HepG2 (cell line): ENCODE data around the gene DNPEP. TPM values are rescaled to one million over a fixed set of nuclear protein-coding genes. Genes with fewer than 3 reads are reported as not detected.

Experiments used
- CCDC6 ChIP-seq: sonication (generic); formaldehyde crosslinking; IDR thresholded peaks from 2 replicates; pipeline ENCODE4 v1.8.1; 2022; ENCODE audit warnings: mild to moderate bottlenecking, missing genetic modification reagents, moderate library complexity
- DDIT3 ChIP-seq: sonication (generic); formaldehyde crosslinking; IDR thresholded peaks from 2 replicates; pipeline ENCODE4 v1.4.0; 2020; ENCODE audit warnings: mild to moderate bottlenecking, missing genetic modification reagents
- IKZF4 ChIP-seq: sonication (generic); formaldehyde crosslinking; IDR thresholded peaks from 2 replicates; pipeline ENCODE4 v1.5.1; 2020; ENCODE audit warnings: borderline replicate concordance, mild to moderate bottlenecking, low read depth, missing genetic modification reagents; ENCODE audit errors: not compliant biosample characterization
- KAT2B ChIP-seq: fragments of 150-350 bp; IDR thresholded peaks from 2 replicates; pipeline ENCODE4 v1.6.1; 2014; ENCODE audit warnings: low read depth, low read length, borderline replicate concordance
- MBNL3 ChIP-seq: fragments of 250-450 bp; sonication (Bioruptor Pico); conservative IDR thresholded peaks from 2 replicates; pipeline ENCODE4 v1.8.0; 2022; ENCODE audit warnings: mild to moderate bottlenecking, inconsistent platforms
- PAWR ChIP-seq: sonication (generic); formaldehyde crosslinking; IDR thresholded peaks from 2 replicates; pipeline ENCODE4 v1.4.0; 2020; ENCODE audit warnings: missing genetic modification reagents, mild to moderate bottlenecking, borderline replicate concordance
- PAX8 ChIP-seq: sonication (generic); formaldehyde crosslinking; IDR thresholded peaks from 2 replicates; pipeline ENCODE4 v1.8.0; 2022; ENCODE audit warnings: mild to moderate bottlenecking, missing genetic modification reagents, borderline replicate concordance
- PHF5A ChIP-seq: IDR thresholded peaks from one replicate; pipeline ENCODE4 v1.6.1; 2018; ENCODE audit warnings: low read depth, missing genetic modification reagents; ENCODE audit not compliant: unreplicated experiment
- PLRG1 ChIP-seq: fragments of 450-650 bp; conservative IDR thresholded peaks from 2 replicates; pipeline ENCODE4 v1.6.1; 2016
- SATB2 ChIP-seq: sonication (generic); formaldehyde crosslinking; IDR thresholded peaks from 2 replicates; pipeline ENCODE4 v1.5.0; 2020; ENCODE audit warnings: missing genetic modification reagents
- ZBTB1 ChIP-seq: sonication (generic); formaldehyde crosslinking; IDR thresholded peaks from 2 replicates; pipeline ENCODE4 v1.4.0; 2020; ENCODE audit warnings: missing genetic modification reagents, borderline replicate concordance
- ZNF598 ChIP-seq: sonication (generic); formaldehyde crosslinking; IDR thresholded peaks from 2 replicates; pipeline ENCODE4 v1.5.1; 2020; ENCODE audit warnings: mild to moderate bottlenecking, missing genetic modification reagents, borderline replicate concordance
- ZNF713 ChIP-seq: sonication (generic); formaldehyde crosslinking; IDR thresholded peaks from 2 replicates; pipeline ENCODE4 v1.4.0; 2020; ENCODE audit warnings: mild to moderate bottlenecking, missing genetic modification reagents
- ZNF777 ChIP-seq: sonication (generic); formaldehyde crosslinking; IDR thresholded peaks from 2 replicates; pipeline ENCODE4 v1.4.0; 2020; ENCODE audit warnings: missing genetic modification reagents
- polyA plus RNA-seq, 8 experiments: library from polyadenylated mRNA; depleted of rRNA in 3 of 8; stranded (reverse) in 7 of 8; unstranded in 1 of 8; fragments of >200 nt; fragmentation: Illumina TruSeq in 4 of 8; extraction: Trizol in 4 of 8; gene quantifications; 2 replicates each; pipeline versions ENCODE4 v1.2.1 to v1.2.3, GENCODE V29; 2011 to 2016; ENCODE audit warnings: low read depth in 4 of 8, missing spikeins in 1 of 8, mixed read lengths in 1 of 8; ENCODE audit not compliant: insufficient read depth in 1 of 8
- total RNA-seq, 5 experiments: library from RNA; depleted of rRNA; stranded (reverse); fragments of >200 nt; fragmentation: Illumina TruSeq; extraction: Trizol; gene quantifications; 2 replicates each; pipeline ENCODE4 v1.2.3, GENCODE V29; 2016; ENCODE audit warnings: low read depth in 1 of 5
- TF ChIP-seq, protein P1 (sequence below): sonication (generic); formaldehyde crosslinking; IDR thresholded peaks from 2 replicates; pipeline ENCODE4 v1.4.0; 2020; ENCODE audit warnings: mild to moderate bottlenecking, missing genetic modification reagents, borderline replicate concordance
- TF ChIP-seq, protein P2 (sequence below), 2 experiments: sonication (generic) in 1 of 2; formaldehyde crosslinking in 1 of 2; IDR thresholded peaks; 2 replicates each; pipeline versions ENCODE4 v1.6.1 to v1.9.0; 2014 to 2022; ENCODE audit warnings: antibody characterized with exemption in 1 of 2, borderline replicate concordance in 1 of 2, inconsistent platforms in 1 of 2, low read depth in 1 of 2, missing genetic modification reagents in 1 of 2

DNPEP gene
- total and polyA plus RNA-seq, 2 of the 13 experiments (the other 11 are each of a cell fraction or from before 2014, with no cell fraction given): 104 to 109 TPM

DNA sequence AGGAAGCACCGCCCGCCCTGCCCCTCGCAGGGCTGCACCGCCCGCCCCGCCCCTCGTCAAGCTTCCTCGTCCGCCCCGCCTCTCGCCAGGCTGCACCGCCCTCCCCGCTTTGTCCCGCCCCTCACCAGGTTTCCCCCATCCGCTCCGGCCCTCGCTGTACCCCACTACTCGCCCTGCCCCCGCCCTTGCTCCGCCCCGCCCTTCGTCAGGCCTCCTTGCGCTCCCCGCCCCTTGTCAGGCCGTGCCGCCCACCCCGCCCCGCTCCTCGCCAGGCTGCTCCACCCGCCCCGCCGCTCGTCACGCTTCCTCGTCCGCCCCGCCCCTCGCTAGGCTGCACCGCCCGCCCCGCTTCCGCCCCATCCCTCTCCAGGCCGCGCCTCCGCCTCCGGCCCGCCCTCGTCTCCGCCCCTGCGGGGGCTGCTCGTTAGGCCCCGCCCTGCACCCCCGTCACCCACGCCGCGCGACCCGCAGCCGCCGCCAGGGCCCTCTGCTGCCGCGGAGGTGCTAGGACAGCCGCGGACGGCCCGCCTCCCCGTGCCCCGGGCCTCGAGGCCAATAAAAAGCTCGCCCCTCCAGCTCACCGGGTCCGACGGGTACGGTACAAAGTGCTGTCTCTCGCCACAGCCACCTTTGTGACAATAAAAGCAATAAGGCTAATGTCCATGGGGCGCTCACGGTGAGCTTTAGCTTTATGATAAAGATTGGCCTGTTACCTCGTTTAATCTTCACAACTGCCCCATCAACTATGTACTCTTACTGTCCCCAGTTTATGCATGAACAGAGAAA is 602 bp upstream of the DNPEP start (continued):
- TF ChIP-seq, protein P1, sequence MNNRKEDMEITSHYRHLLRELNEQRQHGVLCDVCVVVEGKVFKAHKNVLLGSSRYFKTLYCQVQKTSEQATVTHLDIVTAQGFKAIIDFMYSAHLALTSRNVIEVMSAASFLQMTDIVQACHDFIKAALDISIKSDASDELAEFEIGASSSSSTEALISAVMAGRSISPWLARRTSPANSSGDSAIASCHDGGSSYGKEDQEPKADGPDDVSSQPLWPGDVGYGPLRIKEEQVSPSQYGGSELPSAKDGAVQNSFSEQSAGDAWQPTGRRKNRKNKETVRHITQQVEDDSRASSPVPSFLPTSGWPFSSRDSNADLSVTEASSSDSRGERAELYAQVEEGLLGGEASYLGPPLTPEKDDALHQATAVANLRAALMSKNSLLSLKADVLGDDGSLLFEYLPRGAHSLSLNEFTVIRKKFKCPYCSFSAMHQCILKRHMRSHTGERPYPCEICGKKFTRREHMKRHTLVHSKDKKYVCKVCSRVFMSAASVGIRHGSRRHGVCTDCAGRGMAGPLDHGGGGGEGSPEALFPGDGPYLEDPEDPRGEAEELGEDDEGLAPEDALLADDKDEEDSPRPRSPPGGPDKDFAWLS (CRISPR knock-in tag): no peak
- TF ChIP-seq KAT2B (no peak), PHF5A (CRISPR knock-in tag) (no peak), SATB2 (CRISPR knock-in tag) (no peak), ZBTB1 (no peak), PAWR (no peak), DDIT3 (CRISPR knock-in tag) (no peak), IKZF4 (CRISPR knock-in tag) (no peak), CCDC6 (CRISPR knock-in tag) (no peak), ZNF713 (CRISPR knock-in tag) (0 out of 2 replicates have a peak, but pooled peaks have one; percentile 50), PAX8 (CRISPR knock-in tag) (no peak), PLRG1 (no peak), ZNF777 (CRISPR knock-in tag) (peak; percentile 89), MBNL3 (CRISPR knock-in tag) (no peak), ZNF598 (CRISPR knock-in tag) (0 out of 2 replicates have a peak, but pooled peaks have one; percentile 57)
- TF ChIP-seq, protein P2, sequence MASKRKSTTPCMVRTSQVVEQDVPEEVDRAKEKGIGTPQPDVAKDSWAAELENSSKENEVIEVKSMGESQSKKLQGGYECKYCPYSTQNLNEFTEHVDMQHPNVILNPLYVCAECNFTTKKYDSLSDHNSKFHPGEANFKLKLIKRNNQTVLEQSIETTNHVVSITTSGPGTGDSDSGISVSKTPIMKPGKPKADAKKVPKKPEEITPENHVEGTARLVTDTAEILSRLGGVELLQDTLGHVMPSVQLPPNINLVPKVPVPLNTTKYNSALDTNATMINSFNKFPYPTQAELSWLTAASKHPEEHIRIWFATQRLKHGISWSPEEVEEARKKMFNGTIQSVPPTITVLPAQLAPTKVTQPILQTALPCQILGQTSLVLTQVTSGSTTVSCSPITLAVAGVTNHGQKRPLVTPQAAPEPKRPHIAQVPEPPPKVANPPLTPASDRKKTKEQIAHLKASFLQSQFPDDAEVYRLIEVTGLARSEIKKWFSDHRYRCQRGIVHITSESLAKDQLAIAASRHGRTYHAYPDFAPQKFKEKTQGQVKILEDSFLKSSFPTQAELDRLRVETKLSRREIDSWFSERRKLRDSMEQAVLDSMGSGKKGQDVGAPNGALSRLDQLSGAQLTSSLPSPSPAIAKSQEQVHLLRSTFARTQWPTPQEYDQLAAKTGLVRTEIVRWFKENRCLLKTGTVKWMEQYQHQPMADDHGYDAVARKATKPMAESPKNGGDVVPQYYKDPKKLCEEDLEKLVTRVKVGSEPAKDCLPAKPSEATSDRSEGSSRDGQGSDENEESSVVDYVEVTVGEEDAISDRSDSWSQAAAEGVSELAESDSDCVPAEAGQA (IDR thresholded peaks at IDR 0.05; ENCODE audit: low read depth): peak; percentile 39; the same call in 1 of the 2 replicates
- TF ChIP-seq, protein P2 (CRISPR knock-in tag; IDR thresholded peaks at IDR 0.05; ENCODE audit: borderline replicate concordance): no peak
